K562 (cell line): ENCODE results near the gene ADGRB3.

Experiments
- CGGBP1 ChIP-seq: fragments of 250-450 bp; sonication (Bioruptor Pico); IDR thresholded peaks from 2 replicates; pipeline ENCODE4 v1.9.0; 2021; ENCODE audit warnings: mild to moderate bottlenecking
- CREB1 ChIP-seq, 2 experiments: sonication (generic) in 1 of 2; formaldehyde crosslinking in 1 of 2; IDR thresholded peaks; 2 replicates each; pipeline versions ENCODE4 v1.6.1 to v1.8.0; 2012 to 2022; ENCODE audit warnings: inconsistent platforms in 1 of 2, mild to moderate bottlenecking in 1 of 2, missing genetic modification reagents in 1 of 2, moderate library complexity in 1 of 2
- CTCF ChIP-seq, 3 experiments: IDR thresholded peaks in 2 of 3; conservative IDR thresholded peaks in 1 of 3; 2 replicates each; pipeline ENCODE4 v1.5.1; 2011 to 2012; ENCODE audit warnings: low read length in 3 of 3, mild to moderate bottlenecking in 3 of 3, control low read depth in 2 of 3, improper control_type of control experiment in 1 of 3, inconsistent platforms in 1 of 3, low read depth in 1 of 3, mixed read lengths in 1 of 3, moderate library complexity in 1 of 3; ENCODE audit not compliant: insufficient read depth in 2 of 3
- GATA2 ChIP-seq: sonication (generic); formaldehyde crosslinking; IDR thresholded peaks from 2 replicates; pipeline ENCODE4 v1.4.0; 2020; ENCODE audit warnings: mild to moderate bottlenecking, missing genetic modification reagents
- HCFC1 ChIP-seq: IDR thresholded peaks from 2 replicates; pipeline ENCODE4 v1.6.1; 2012; ENCODE audit warnings: low read depth, low read length, improper control_type of control experiment
- RAD51 ChIP-seq: fragments of 450-650 bp; IDR thresholded peaks from 2 replicates; pipeline ENCODE4 v1.7.1; 2016; ENCODE audit warnings: low read depth, mild to moderate bottlenecking, borderline replicate concordance
- REST ChIP-seq, 2 experiments: fragments of 450-650 bp; formaldehyde crosslinking in 1 of 2; IDR thresholded peaks; 2 replicates each; pipeline versions ENCODE4 v1.4.0 to v1.6.1; 2014 to 2020; ENCODE audit warnings: mild to moderate bottlenecking in 2 of 2, borderline replicate concordance in 1 of 2, low read depth in 1 of 2
- ZMIZ1 ChIP-seq, 2 experiments: fragments of 150-350 bp in 1 of 2; IDR thresholded peaks; 2 replicates each; pipeline ENCODE4 v1.6.1; 2012 to 2016; ENCODE audit warnings: low read depth in 2 of 2, low read length in 2 of 2, mild to moderate bottlenecking in 1 of 2, moderate library complexity in 1 of 2

GRCh38 chr6:68743099-68743498 lies 108.0 kb downstream of the ADGRB3 start:
- TF ChIP-seq RAD51, result no peak
- no peak for TF ChIP-seq ZMIZ1 (IDR thresholded peaks at IDR 0.05; ENCODE audit: low read depth in 2 of 2, low read length in 2 of 2)
- no peak for TF ChIP-seq CREB1 (IDR thresholded peaks at IDR 0.05)
- no peak for TF ChIP-seq CREB1 (CRISPR knock-in tag; IDR thresholded peaks at IDR 0.05)
- no peak for TF ChIP-seq REST (IDR thresholded peaks at IDR 0.05; ENCODE audit: borderline replicate concordance)
- TF ChIP-seq REST (CRISPR knock-in tag; IDR thresholded peaks at IDR 0.05; ENCODE audit: low read depth), result no peak
- no peak for TF ChIP-seq CGGBP1 (CRISPR knock-in tag)
- TF ChIP-seq HCFC1, result no peak
- TF ChIP-seq CTCF (IDR thresholded peaks at IDR 0.05 in 2 of 3, conservative IDR thresholded peaks at IDR 0.05 in 1 of 3; ENCODE audit: insufficient read depth in 2 of 3, low read depth in 1 of 3, low read length in 3 of 3), result no peak
- no peak for TF ChIP-seq GATA2 (CRISPR knock-in tag)
